KMS-11 (cell line): ENCODE data around the gene ZNF440.

Experiments
- H2AFZ ChIP-seq: fragments of 200-600 bp; sonication (generic); 2 replicates; pipeline ENCODE4 v1.6.1; 2016; ENCODE audit warnings: antibody characterized with exemption, mixed run types, low read depth
- H3K27ac ChIP-seq: fragments of 200-600 bp; sonication (generic); 2 replicates; pipeline ENCODE4 v1.6.1; 2016; ENCODE audit warnings: mild to moderate bottlenecking, mixed run types
- H3K27me3 ChIP-seq: fragments of 200-600 bp; sonication (generic); 2 replicates; pipeline ENCODE4 v1.6.1; 2017; ENCODE audit warnings: mild to moderate bottlenecking, low read depth, mixed run types, moderate library complexity; ENCODE audit not compliant: insufficient read depth
- H3K36me3 ChIP-seq: fragments of 200-600 bp; sonication (generic); 2 replicates; pipeline ENCODE4 v1.6.1; 2017; ENCODE audit warnings: mild to moderate bottlenecking, mixed run types; ENCODE audit not compliant: insufficient read depth
- H3K4me1 ChIP-seq: fragments of 200-600 bp; sonication (generic); 2 replicates; pipeline ENCODE4 v1.6.1; 2016; ENCODE audit warnings: mild to moderate bottlenecking, low read depth, mixed run types; ENCODE audit not compliant: poor library complexity, severe bottlenecking
- H3K4me2 ChIP-seq: fragments of 200-600 bp; sonication (generic); 2 replicates; pipeline ENCODE4 v1.7.0; 2016; ENCODE audit warnings: mild to moderate bottlenecking, mixed run types
- H3K4me3 ChIP-seq: fragments of 200-600 bp; sonication (generic); IDR thresholded peaks from 2 replicates; pipeline ENCODE4 v1.6.1; 2017; ENCODE audit warnings: low read depth, low read length, mixed read lengths; ENCODE audit not compliant: insufficient read depth
- H3K79me2 ChIP-seq: fragments of 200-600 bp; sonication (generic); 2 replicates; pipeline ENCODE4 v1.6.1; 2016; ENCODE audit warnings: low read depth, mixed run types; ENCODE audit not compliant: insufficient read depth
- H3K9ac ChIP-seq: fragments of 200-600 bp; sonication (generic); 2 replicates; pipeline ENCODE4 v1.6.1; 2016; ENCODE audit warnings: mild to moderate bottlenecking, mixed run types
- H4K20me1 ChIP-seq: fragments of 200-600 bp; sonication (generic); 2 replicates; pipeline ENCODE4 v1.6.1; 2016; ENCODE audit warnings: mild to moderate bottlenecking, mixed run types; ENCODE audit not compliant: insufficient read depth
- TF ChIP-seq, protein P1 (sequence below): fragments of 200-600 bp; sonication (generic); conservative IDR thresholded peaks from 2 replicates; pipeline ENCODE4 v1.6.1; 2017; ENCODE audit warnings: low read depth, mild to moderate bottlenecking, antibody characterized with exemption, low read length, moderate library complexity, mixed read lengths

The ZNF440 gene

DNA sequence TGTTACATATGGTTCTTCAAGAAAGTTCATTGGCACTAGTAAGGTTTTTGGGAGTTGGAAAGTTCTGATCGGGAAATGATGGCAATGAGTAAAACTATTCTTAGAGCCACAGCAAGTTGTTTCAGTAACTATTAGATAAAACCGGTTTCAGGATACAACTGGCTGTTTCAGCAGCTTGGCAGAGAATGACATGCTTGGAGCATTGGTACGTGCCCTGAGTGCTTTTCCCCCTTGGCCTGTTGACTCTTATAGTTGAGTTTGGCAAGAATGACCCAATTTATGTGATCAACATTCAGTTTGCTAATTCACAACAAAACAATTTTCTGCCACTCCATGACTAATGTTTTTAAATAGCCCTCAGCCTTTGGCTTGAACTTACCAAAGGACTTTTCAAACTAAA is 26.5 kb upstream of the ZNF440 start:
- no peaks in the 10 kb centered on the region for H3K79me2 ChIP-seq
- TF ChIP-seq, protein P1, sequence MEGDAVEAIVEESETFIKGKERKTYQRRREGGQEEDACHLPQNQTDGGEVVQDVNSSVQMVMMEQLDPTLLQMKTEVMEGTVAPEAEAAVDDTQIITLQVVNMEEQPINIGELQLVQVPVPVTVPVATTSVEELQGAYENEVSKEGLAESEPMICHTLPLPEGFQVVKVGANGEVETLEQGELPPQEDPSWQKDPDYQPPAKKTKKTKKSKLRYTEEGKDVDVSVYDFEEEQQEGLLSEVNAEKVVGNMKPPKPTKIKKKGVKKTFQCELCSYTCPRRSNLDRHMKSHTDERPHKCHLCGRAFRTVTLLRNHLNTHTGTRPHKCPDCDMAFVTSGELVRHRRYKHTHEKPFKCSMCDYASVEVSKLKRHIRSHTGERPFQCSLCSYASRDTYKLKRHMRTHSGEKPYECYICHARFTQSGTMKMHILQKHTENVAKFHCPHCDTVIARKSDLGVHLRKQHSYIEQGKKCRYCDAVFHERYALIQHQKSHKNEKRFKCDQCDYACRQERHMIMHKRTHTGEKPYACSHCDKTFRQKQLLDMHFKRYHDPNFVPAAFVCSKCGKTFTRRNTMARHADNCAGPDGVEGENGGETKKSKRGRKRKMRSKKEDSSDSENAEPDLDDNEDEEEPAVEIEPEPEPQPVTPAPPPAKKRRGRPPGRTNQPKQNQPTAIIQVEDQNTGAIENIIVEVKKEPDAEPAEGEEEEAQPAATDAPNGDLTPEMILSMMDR = no peak
- no peaks in the 10 kb centered on the region for H3K27me3 ChIP-seq
- no peaks in the 10 kb centered on the region for H3K36me3 ChIP-seq
- H4K20me1 ChIP-seq = no peaks in the 10 kb centered on the region
- no peak overlapping the region for H2AFZ ChIP-seq
- H3K27ac ChIP-seq = no peak overlapping the region
- H3K4me1 ChIP-seq = no peaks in the 10 kb centered on the region
- no peak overlapping the region for H3K4me2 ChIP-seq
- no peak overlapping the region for H3K9ac ChIP-seq
- H3K4me3 ChIP-seq = no peak overlapping the region

DNA sequence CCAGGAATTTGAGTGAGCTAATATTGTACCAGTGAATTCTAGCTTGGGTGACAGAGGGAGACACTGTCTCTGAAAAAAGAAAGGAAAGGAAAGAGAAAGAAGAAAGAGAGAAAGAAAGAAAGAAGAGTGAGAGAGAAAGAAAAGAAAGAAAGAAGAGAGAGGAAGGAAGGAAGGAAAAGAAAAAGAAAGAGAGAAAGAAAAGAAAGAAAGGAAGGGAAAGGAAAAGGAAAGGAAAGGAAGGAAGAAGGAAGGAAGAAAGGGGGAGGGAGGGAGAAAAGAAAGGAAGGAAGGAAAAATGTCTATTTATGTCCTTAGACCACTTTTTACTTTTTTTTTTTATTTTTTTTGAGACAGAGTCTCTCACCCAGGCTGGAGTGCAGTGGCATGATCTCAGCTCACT is 21.1 kb upstream of the ZNF440 start:
- H3K79me2 ChIP-seq = no peaks in the 10 kb centered on the region
- no peak overlapping the region for H2AFZ ChIP-seq
- H3K4me2 ChIP-seq = no peak overlapping the region
- no peak overlapping the region for H3K9ac ChIP-seq
- no peaks in the 10 kb centered on the region for H3K36me3 ChIP-seq
- H4K20me1 ChIP-seq = no peaks in the 10 kb centered on the region
- H3K27me3 ChIP-seq = no peaks in the 10 kb centered on the region
- H3K4me1 ChIP-seq = no peaks in the 10 kb centered on the region
- TF ChIP-seq, protein P1 = no peak
- H3K27ac ChIP-seq = no peak overlapping the region
- H3K4me3 ChIP-seq = no peak overlapping the region

DNA sequence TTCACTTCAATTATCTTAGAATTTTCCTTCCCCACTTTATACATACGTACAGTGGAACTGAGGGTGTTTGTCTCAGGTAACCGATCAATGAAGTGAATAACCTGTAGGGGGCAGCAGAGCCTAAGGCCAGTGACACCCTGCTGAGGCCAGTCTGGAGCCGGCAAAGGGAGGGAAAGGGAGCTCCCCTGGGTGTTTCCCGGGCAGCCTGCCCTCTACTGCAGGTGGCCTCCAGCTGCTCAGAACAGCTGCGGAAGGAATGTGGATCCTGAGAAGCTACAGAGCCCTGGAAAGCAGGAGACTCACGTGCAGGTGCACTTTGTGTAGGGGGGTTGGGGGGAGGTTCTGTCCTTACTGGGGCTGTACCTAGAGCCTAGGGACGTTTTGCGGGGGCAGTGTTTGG is 16.6 kb upstream of the ZNF440 start:
- H2AFZ ChIP-seq = no peak overlapping the region
- no peaks in the 10 kb centered on the region for H3K36me3 ChIP-seq
- no peaks in the 10 kb centered on the region for H3K27me3 ChIP-seq
- no peak overlapping the region for H3K27ac ChIP-seq
- no peak overlapping the region for H3K4me3 ChIP-seq
- no peaks in the 10 kb centered on the region for H3K79me2 ChIP-seq
- no peak overlapping the region for H3K9ac ChIP-seq
- TF ChIP-seq, protein P1 = peak; percentile 59
- no peak overlapping the region for H3K4me2 ChIP-seq
- no peaks in the 10 kb centered on the region for H4K20me1 ChIP-seq
- H3K4me1 ChIP-seq = no peaks in the 10 kb centered on the region

DNA sequence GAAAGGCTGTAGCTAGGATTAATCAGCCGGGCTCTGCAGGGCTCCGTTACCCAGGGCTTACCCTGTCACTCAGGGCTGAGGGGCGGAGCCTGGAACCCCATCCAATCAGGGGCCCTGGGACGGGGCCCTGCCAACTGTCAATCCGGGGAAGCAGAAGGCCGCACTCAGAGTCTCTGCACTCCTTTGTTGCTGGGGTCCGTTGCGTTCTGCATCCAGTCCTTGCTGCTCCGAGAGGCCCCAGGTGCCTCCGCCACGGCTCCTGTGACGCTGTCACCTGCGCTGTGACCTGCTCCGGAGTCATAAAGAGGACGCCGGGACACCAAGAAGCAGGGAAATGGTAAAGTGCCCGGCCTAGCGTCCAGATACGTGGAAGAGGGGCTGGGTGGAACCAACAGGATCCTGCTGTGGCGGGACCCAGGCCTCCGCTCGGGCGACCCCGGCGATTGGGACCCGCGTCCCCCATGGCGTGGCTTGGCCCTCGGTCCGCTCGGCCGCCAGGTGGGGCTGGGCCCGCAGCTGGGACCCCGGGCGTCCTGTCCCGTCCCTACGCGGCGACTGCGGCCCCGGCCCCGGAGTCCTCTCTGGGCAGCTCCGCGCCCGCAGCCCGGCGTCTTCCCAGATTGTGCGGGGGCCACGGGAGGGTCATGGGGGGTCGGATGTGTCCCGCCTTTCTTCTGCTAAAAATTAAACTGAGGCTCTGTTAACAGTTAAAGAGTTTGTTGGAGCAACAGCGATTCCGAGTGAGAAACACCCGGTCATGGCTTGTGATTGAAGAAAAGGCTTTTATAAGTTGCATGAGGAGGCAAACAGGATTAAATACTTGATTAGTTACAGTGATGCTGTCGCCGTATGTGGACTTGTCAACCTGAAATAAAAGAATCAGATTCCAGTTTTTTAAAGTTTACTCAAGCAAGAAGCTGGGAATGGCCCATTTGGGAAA is 15.4 kb upstream of the ZNF440 start, which contains the start of gene ZNF491:
ZNF491 (plus strand) TSS at position 133 of the 940 bp plus-strand sequence. CDS start 7,431 bp downstream, outside the sequence.
- Histone ChIP-seq H3K4me2 (no peak within 1 kb of the TSS), H3K4me3 (no peak within 1 kb of the TSS), H3K9ac (no peak within 1 kb of the TSS), H3K27me3 (no peaks in the 10 kb centered on the region), H3K36me3 (no peaks in the 10 kb centered on the region), H3K27ac (no peak within 1 kb of the TSS), H3K79me2 (no peaks in the 10 kb centered on the region), H2AFZ (no peak within 1 kb of the TSS), H3K4me1 (no peaks in the 10 kb centered on the region), H4K20me1 (no peaks in the 10 kb centered on the region)
- TF ChIP-seq, protein P1 = no peak
